ENCODE results near the gene SLC25A41.

SLC25A41 gene

DNA sequence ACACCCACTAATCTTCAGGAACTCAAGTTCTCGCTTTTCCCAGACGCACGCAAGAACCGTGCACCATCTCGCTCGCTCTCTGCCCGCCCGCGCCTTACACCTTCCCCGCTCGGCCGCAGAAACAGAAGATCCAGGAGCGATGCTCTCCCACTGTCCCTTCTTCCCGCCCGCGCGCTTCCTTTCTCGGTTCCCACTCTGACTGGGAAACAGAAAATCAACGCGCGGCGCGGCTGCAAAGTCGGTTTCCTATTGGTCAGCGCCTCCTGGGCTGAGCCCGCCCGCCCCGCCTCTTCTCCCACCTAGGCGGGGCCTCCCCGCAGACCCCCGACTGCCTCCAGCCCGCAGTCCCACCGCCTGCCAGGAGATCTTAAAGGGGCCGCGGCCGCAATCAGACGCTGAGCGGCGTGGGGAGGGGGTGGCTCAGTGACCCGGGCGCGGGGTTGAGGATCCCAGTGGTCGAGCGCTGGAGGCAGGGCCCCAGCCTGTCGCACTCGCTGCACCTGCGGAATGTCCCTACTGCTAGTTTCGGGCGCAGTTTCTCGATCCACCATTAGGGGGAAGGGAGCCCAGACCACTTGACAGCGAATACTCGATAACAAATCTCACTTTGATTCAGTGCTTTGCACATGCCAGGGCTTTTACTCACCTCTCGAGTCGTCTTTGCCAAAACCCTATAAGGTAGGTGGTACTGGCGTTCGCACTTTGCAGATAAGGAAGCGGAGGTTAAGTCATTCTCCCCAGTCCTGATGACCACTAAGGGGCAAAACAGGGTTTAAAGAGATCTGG, 26.7 kb upstream of the SLC25A41 start:
- peak; percentile 84 for DNase-seq (ENCODE audit: low read depth)

- DNase-seq (ENCODE audit: low read depth), result peak; percentile 26
Observed at GRCh38 chr19:6459262-6460098, 25.9 kb upstream of the SLC25A41 start, which contains the start of gene SLC25A23. Gene SLC25A23, minus strand, starts transcription at chr19:6459792. Its CDS starts 164 bp downstream, at chr19:6459628.

DNA sequence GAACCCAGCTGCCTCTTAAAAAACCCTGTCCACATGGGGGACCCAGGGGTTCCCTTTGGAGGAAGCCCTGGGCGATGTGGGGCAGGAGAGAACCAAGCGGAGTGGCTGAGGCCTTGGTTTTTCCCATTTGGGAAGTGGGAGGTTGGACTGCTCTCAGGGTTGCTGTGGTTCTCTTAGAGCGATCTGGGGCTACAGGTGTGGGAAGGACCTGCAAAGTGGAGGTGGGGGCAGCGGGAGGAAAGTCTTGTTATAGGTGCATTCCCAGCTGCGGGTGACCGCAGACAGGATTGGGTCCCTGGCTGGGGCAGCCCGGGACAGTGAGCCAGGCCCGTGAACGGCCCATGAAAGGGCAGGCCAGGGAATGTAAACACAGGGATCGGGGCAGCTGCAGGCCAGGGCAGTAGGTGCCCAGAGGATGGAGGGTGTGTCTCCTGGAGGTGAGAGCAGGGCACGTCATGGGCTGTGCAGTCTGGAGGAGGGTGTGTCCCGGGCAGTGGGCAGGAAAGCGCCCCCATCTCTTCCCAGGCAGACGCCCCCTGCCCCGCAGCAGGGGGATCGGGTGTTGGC, 25.2 kb upstream of the SLC25A41 start:
- DNase-seq (ENCODE audit: low read depth), result no peak

GRCh38 chr19:6457958-6458694, 24.6 kb upstream of the SLC25A41 start:
- DNase-seq (ENCODE audit: low read depth), result no peak

- no peak for DNase-seq (ENCODE audit: low read depth)
Observed at GRCh38 chr19:6455924-6456323, 22.4 kb upstream of the SLC25A41 start.

DNA sequence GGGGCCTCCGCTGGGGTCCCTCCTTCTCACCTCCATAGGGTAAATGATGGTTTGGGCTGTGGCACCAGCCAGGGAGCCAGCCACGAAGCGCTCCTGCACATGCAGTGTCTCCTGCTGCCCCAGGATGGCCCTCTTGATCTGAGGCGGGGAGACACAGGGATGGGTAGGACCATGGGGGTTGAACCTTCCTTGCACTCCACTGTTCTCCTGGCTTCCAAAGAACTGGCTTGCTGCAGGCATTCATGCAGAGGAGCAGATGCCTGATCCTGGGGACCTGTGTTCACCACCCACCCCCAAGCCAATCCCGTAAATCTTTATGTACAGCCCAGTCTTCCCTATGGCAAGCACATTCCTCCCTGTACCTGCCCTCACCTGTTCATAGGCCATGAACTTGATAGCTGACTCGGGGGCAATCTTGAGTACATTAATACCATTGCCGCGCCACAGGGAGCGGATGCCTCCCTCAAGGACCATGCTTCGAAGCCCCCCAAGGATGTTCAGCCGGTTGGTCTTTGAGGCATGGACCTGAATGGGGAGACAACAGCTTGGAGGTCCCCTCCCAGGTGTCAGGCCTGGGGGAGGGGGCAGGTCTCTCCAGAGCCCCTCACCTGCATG, 20.5 kb upstream of the SLC25A41 start:
- DNase-seq (ENCODE audit: low read depth), result no peak

- DNase-seq (ENCODE audit: low read depth), result no peak
Observed at GRCh38 chr19:6452899-6453298, 19.3 kb upstream of the SLC25A41 start.

DNA sequence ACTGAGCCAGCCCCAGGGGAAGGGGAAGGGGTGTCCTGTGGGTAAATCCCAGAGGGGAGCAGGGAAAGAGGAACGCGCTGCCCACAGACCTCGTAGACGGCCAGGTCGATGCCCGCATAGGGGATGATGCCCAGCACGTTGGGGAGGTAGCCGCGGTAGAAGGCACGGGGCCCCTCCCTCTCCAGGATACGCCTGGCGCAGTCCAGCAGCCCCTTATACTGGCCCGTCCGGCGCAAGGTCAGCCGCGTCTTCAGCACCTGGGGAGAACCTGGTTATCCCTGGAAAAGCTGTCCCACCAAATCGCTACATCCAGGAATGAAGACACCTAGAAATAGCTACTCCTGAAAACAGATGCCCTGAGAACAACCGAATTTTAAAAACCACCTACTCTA, 18.7 kb upstream of the SLC25A41 start:
- no peak for DNase-seq (ENCODE audit: low read depth)

- no peak for DNase-seq (ENCODE audit: low read depth)
Observed at GRCh38 chr19:6451583-6452222, 18.1 kb upstream of the SLC25A41 start.

DNA sequence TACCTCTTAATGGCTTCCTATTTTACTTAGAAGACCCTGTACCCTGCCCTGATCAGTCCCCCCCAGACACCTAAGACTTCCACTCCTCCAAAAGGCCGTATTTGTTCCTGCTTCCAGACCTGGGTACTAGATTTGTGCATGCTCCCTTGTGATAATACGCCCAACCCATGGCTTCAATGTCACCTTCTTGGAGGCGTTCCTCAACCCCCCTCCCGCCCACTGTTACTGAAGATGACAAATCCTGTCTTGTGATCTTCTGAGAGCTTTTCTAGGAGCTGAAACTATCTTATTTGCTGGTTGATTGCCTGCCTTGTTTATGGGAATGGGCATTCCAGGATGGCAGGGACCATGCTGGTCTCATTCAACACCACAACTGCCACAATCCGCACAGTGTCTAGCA, 16.6 kb upstream of the SLC25A41 start:
- DNase-seq (ENCODE audit: low read depth), result no peak

DNA sequence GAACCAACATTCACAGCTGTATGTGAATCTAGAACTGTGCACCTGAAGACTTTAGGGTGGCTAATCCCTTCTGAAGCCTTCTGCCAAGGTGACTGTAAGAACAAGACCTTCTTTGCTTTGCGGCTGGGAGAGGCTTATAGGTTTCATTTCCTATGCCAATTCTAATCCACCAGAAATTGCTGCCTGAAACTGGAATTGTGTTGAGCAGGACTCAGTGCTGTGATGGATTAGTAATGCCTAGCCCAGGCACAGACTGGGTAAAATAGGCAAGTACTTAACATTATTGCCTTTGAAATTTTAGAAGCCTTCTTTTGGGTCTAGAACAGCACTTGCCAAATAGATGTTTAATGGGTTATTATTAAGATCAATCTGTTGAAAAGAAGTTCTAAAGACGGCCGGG, 14.5 kb upstream of the SLC25A41 start:
- DNase-seq (ENCODE audit: low read depth), result no peak

GRCh38 chr19:6446452-6446851, 12.9 kb upstream of the SLC25A41 start:
- DNase-seq (ENCODE audit: low read depth), result no peak

GRCh38 chr19:6443986-6444385, 10.4 kb upstream of the SLC25A41 start:
- no peak for DNase-seq (ENCODE audit: low read depth)

DNA sequence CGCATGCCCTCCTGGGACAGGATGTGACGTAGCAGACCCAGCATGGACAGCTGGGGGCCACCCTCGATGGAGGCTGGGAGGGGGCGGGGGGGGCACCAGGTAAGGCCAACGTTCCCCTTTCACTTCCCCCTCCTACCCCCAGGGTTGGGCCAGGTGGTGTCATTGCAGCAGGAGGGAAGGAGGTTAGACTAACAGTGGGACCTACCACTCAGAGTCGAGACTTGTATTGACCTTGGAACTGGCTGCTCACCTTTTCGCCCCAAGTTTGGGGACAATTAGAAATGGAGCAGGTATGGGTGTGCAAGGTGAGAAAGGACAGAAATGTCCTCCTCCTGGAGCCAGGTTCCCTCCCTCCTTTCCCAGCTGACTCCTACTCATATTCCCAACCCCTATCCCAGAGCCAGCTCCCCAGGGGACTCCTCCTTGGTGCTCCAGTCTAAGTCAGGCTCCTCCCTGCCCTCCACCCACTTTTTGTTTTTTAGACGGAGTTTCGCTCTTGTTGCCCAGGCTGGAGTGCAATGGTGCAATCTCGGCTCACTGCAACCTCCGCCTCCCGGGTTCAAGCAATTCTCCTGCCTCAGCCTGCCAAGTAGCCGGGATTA, 8.6 kb upstream of the SLC25A41 start:
- no peak for DNase-seq (ENCODE audit: low read depth)

DNA sequence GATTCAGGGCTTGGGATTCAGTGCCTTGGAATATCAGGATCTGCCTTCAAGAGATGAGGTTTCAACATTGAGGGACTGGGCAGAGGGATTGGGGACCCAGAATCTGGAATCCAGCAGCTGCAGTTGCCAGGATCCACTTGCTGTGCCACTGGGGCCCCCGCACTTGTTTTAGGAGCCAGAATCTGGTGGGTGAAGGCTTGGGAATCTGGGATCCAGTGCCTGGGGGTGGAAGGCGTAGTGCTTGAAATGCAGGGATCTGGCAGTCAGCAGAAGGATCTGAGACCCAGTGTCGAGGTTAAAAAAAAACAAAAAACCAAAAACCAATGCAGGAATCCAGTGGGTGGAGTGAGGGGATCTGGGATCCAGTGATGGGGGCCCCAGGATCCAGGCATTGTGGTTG, 7.3 kb upstream of the SLC25A41 start:
- no peak for DNase-seq (ENCODE audit: low read depth)

DNA sequence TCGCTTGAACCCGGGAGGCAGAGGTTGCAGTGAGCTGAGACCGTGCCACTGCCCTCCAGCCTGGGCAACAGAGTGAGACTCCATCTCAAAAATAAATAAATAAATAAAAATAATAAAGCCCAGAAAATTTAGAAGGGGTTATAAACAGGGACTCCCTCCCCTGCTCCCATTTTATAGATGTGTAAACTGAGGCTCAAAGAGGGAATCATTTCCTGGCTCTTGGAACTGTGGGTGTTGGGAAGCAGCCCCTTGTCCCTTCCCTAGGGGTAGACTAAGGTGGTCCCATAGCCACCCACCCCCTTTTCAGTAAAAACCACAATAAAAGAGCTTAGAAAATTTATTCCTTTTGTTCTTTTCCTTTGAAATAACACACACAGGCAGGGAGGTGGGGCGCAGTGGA, 6.2 kb upstream of the SLC25A41 start:
- no peak for DNase-seq (ENCODE audit: low read depth)

GRCh38 chr19:6433165-6433564, 398 bp downstream of the SLC25A41 start:
- no peak for DNase-seq (ENCODE audit: low read depth)

DNA sequence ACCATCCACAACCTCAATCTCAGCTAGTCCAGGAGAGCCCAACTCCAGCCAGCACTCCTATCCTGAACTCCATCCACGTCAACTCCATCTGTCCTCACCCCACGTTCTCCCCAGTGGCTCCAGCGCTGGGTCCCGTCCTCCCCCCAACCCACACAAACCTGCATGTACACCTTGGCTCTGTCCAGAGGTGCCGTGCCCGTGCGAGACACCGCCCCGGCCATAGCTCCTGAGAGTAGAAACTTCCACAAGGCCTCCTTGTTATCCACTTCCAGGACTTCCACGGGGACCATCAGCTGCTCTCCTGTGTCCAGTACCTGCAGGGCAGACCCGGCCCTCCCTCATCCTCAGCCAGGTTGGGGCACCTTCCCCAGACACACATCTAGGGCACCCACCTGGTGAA, 1.7 kb downstream of the SLC25A41 start:
- no peak for DNase-seq (ENCODE audit: low read depth)

DNA sequence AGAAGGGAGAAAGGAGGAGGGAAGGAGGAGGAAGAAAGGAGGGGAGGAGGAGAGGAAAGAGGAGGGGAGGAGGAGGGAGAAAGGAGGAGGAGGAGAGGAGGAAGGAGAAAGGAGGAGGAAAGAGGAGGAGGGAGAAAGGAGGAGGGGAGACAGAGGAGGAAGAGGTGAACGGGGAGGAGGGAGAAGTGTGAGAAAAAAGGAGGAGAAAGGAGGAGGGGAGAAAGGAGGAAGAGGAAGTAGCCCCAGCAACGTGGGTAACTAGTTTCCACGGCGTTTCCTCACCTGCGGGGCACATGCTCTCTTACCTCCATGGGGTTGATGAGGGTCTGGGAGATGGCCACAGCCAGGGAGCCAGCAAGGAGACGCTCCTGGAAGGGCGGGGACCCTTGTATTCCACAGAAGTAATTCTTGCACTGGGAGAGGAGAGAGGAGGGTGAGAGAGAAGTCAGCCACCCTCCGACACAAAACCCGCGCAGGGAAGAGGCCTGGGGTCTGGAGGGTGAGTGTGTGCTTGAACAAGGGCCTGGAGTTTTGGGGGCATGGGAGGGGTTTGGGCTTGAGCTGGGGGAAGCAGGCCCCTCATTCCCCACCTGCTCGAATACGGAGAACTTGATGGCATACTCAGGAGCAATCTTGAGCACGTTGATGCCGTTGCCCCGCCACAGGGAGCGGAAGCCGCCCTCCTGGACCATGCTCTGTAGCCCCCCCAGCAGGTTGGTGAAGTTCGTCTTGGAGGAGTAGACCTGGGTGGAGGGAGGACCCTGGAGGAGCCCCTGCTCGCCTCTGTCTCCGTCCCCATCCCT, 3.9 kb downstream of the SLC25A41 start:
- no peak for DNase-seq (ENCODE audit: low read depth)
